Trophoblast cell (in vitro differentiated cells and primary cell): ENCODE measurements around the gene LY6G5C.

ENCODE experiments used
- DNase-seq, 2 donors: peaks; one replicate each; pipeline ENCODE4 v3.0.0-alpha.2; 2016
- H2AFZ ChIP-seq: 2 replicates; pipeline ENCODE4 v1.6.1; 2013; ENCODE audit warnings: low read length, moderate library complexity, mild to moderate bottlenecking; ENCODE audit not compliant: insufficient read depth, poor library complexity
- H2AK5ac ChIP-seq: 2 replicates; pipeline ENCODE4 v1.6.1; 2013; ENCODE audit warnings: mild to moderate bottlenecking, low read length
- H2BK120ac ChIP-seq: 2 replicates; pipeline ENCODE4 v1.6.1; 2013; ENCODE audit warnings: low read length, mild to moderate bottlenecking, moderate library complexity; ENCODE audit not compliant: insufficient read depth, poor library complexity
- H2BK12ac ChIP-seq: 2 replicates; pipeline ENCODE4 v1.6.1; 2013; ENCODE audit warnings: mild to moderate bottlenecking, low read length, moderate library complexity
- H2BK5ac ChIP-seq: 2 replicates; pipeline ENCODE4 v1.6.1; 2013; ENCODE audit warnings: low read length, low read depth, moderate library complexity, mild to moderate bottlenecking; ENCODE audit not compliant: poor library complexity
- H3K14ac ChIP-seq: 2 replicates; pipeline ENCODE4 v1.6.1; 2013; ENCODE audit warnings: mild to moderate bottlenecking, low read length
- H3K18ac ChIP-seq: 2 replicates; pipeline ENCODE4 v1.6.1; 2013; ENCODE audit warnings: mild to moderate bottlenecking, low read length
- H3K23ac ChIP-seq: 2 replicates; pipeline ENCODE4 v1.6.1; 2013; ENCODE audit warnings: low read length
- H3K27ac ChIP-seq: 2 replicates; pipeline ENCODE4 v1.5.1; 2013; ENCODE audit warnings: low read depth, mild to moderate bottlenecking, inconsistent platforms, low read length, moderate library complexity
- H3K27me3 ChIP-seq: 2 replicates; pipeline ENCODE4 v1.6.1; 2013; ENCODE audit warnings: inconsistent platforms, mild to moderate bottlenecking, low read length, moderate library complexity; ENCODE audit not compliant: insufficient read depth
- H3K36me3 ChIP-seq, 2 experiments: 1 replicate in 1 of 2; 2 replicates in 1 of 2; pipeline ENCODE4 v1.6.1; 2013; ENCODE audit warnings: low read length in 2 of 2, mild to moderate bottlenecking in 2 of 2, moderate library complexity in 1 of 2; ENCODE audit not compliant: insufficient read depth in 2 of 2, control insufficient read depth in 1 of 2
- H3K4ac ChIP-seq: 2 replicates; pipeline ENCODE4 v1.6.1; 2013; ENCODE audit warnings: low read depth, mild to moderate bottlenecking, low read length, moderate library complexity
- H3K4me1 ChIP-seq, 2 experiments: 1 replicate in 1 of 2; 2 replicates in 1 of 2; pipeline ENCODE4 v1.6.1; 2013; ENCODE audit warnings: low read length in 2 of 2, mild to moderate bottlenecking in 2 of 2, moderate library complexity in 1 of 2; ENCODE audit not compliant: insufficient read depth in 2 of 2, control insufficient read depth in 1 of 2
- H3K4me2 ChIP-seq: 2 replicates; pipeline ENCODE4 v1.6.1; 2013; ENCODE audit warnings: inconsistent platforms, mild to moderate bottlenecking, low read length, moderate library complexity
- H3K4me3 ChIP-seq: 2 replicates; pipeline ENCODE4 v1.5.1; 2013; ENCODE audit warnings: mild to moderate bottlenecking, low read depth, low read length, inconsistent platforms
- H3K79me1 ChIP-seq: one replicate; pipeline ENCODE4 v1.6.1; 2013; ENCODE audit warnings: low read length
- H3K79me2 ChIP-seq: 2 replicates; pipeline ENCODE4 v1.6.1; 2013; ENCODE audit warnings: low read length, mild to moderate bottlenecking; ENCODE audit not compliant: control insufficient read depth, insufficient read depth, poor library complexity
- H3K9ac ChIP-seq: 2 replicates; pipeline ENCODE4 v1.6.1; 2013; ENCODE audit warnings: mild to moderate bottlenecking, low read length
- H3K9me3 ChIP-seq: 2 replicates; pipeline ENCODE4 v1.6.1; 2013; ENCODE audit warnings: low read depth, mild to moderate bottlenecking, control low read depth, inconsistent platforms, low read length; ENCODE audit not compliant: insufficient read depth
- H4K12ac ChIP-seq: 2 replicates; pipeline ENCODE4 v1.6.1; 2013; ENCODE audit warnings: low read depth, mild to moderate bottlenecking, low read length, moderate library complexity
- H4K8ac ChIP-seq: 2 replicates; pipeline ENCODE4 v1.6.1; 2013; ENCODE audit warnings: low read depth, mild to moderate bottlenecking, low read length, moderate library complexity
- H4K91ac ChIP-seq: one replicate; pipeline ENCODE4 v1.6.1; 2013; ENCODE audit warnings: low read depth, mild to moderate bottlenecking, low read length, moderate library complexity
- WGBS: extraction: QIAGEN DNeasy Blood & Tissue Kit; methylation state at CpG from one replicate; pipeline ENCODE4 v1.1.7; 2013; ENCODE audit warnings: missing lambda C conversion rate; ENCODE audit not compliant: insufficient read length, insufficient coverage; ENCODE audit errors: extremely low coverage; 5-methylcytosine and 5-hydroxymethylcytosine counted together

LY6G5C gene

GRCh38 chr6:31654574-31655348 is 26.1 kb downstream of the LY6G5C start:
- Histone ChIP-seq H2AFZ (no peak overlapping the region), H2BK120ac (no peak overlapping the region), H4K91ac (no peak overlapping the region), H3K23ac (no peak overlapping the region), H3K9ac (no peak overlapping the region), H2AK5ac (no peak overlapping the region), H3K4me2 (no peak overlapping the region), H3K4me1 (peaks cover 15 to 24% of the 10 kb centered on the region in 2 experiments), H3K79me1 (peaks cover 17% of the 10 kb centered on the region), H3K36me3 (peaks cover 10 to 15% of the 10 kb centered on the region in 2 experiments), H3K14ac (no peak overlapping the region), H4K8ac (no peak overlapping the region), H3K27ac (no peak overlapping the region), H3K4me3 (no peak overlapping the region), H2BK5ac (no peak overlapping the region), H2BK12ac (no peak overlapping the region), H3K18ac (no peak overlapping the region), H4K12ac (no peak overlapping the region), H3K9me3 (no peaks in the 10 kb centered on the region), H3K4ac (no peak overlapping the region), H3K27me3 (no peaks in the 10 kb centered on the region), H3K79me2 (peaks cover 13% of the 10 kb centered on the region)
- no peak for DNase-seq
- WGBS = no CpG with 5 or more reads among the region's 8 CpGs

DNA sequence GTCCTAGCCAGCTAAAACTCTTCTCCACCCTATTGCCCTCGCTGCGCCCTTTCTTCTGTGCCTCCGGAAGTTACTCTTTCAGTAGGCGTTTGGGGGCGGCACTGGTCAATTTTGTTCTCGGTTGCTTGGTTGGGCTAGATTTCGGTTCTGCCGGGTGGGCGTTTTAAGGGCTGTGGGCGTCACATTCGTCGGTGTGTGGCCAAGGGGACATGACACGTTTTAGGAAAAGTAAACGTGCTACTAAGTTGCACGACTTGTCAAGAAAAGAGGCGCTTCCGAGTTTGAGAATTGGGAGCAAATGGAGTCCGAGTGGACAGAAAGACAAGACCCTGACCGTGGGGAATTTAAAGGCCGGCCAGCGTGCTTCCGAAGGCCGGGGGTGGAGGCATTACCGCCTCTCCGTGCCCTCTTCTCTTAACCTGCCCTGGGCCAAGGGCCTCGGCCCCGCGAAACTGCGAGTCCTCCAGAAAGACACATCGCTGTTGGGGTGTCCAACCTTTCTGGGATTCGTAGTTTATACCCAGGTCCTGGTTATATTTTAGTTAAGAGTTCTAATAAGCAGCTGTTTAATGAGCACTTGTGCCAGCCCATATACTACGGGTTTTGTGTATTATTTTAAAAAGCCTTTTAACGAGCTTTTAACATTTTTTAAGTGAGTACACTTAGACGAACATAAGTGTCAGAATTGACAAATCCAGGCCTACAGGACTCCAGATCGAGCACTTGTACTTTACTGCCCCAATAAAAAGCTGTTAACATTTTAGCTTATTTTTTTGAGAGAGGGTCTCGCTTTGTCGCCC is 27.7 kb downstream of the LY6G5C start:
- Histone ChIP-seq H3K9me3 (no peaks in the 10 kb centered on the region), H4K91ac (peak overlapping the region; percentile 92), H2BK12ac (no peak overlapping the region), H3K18ac (no peak overlapping the region), H3K4ac (peak overlapping the region; percentile 82), H3K4me2 (peak overlapping the region; percentile 69), H3K27ac (peak overlapping the region; percentile 93), H3K36me3 (peaks cover 17 to 29% of the 10 kb centered on the region in 2 experiments), H3K79me1 (peaks cover 17% of the 10 kb centered on the region), H4K12ac (peak overlapping the region; percentile 95), H2AFZ (peak overlapping the region; percentile 72), H3K9ac (peak overlapping the region; percentile 75), H2BK5ac (peak overlapping the region; percentile 92), H2BK120ac (peak overlapping the region; percentile 10), H2AK5ac (no peak overlapping the region), H3K4me3 (peak overlapping the region; percentile 90), H3K79me2 (peaks cover 7% of the 10 kb centered on the region), H3K14ac (peak overlapping the region; percentile 83), H3K23ac (no peak overlapping the region), H3K27me3 (no peaks in the 10 kb centered on the region), H4K8ac (peak overlapping the region; percentile 96), H3K4me1 (peaks cover 6 to 10% of the 10 kb centered on the region in 2 experiments)
- DNase-seq = peak in 1 of 2 donors; percentile 75
- no CpG with 5 or more reads among the region's 37 CpGs for WGBS

DNA sequence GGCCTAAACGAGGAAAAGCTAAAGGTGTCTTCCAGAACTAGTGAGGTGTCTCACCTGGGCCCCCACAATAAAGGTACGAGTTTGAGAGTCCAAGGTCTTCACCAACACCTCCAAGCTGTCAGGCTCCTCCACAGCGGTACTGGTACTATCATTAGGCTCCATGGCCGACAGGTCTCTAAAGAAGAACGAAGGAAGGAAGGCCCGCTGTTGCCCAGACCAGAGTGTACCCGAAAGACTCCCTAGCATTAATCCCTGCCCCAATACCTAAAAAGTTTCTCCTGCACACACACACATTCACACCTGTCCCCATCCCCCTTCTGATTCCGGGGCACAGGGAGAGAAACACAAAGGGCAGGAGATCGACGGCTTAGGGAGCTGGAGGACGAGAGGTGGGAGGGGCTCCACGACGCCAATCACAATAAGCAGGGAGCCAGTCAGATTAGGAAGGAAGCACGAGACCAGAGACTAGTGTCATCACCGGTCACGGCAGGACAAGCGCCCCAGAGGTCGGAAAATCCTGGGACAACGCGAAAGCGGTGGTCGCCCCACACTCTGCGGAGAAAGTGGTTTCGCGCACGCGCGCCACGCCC is 29.2 kb downstream of the LY6G5C start:
- H3K4me2 ChIP-seq = peak overlapping the region; percentile 69
- peaks cover 24 to 34% of the 10 kb centered on the region in 2 experiments for H3K36me3 ChIP-seq
- H2AK5ac ChIP-seq = peak overlapping the region; percentile 76
- H3K79me2 ChIP-seq = peaks cover 7% of the 10 kb centered on the region
- peak; percentile 74 to 82 for DNase-seq
- H2BK5ac ChIP-seq = peak overlapping the region; percentile 92
- H4K91ac ChIP-seq = peak overlapping the region; percentile 92
- peak overlapping the region; percentile 30 for H2AFZ ChIP-seq
- peaks cover 6 to 9% of the 10 kb centered on the region in 2 experiments for H3K4me1 ChIP-seq
- H2BK12ac ChIP-seq = no peak overlapping the region
- H3K4me3 ChIP-seq = peak overlapping the region; percentile 90
- no peak overlapping the region for H3K23ac ChIP-seq
- H3K27ac ChIP-seq = peak overlapping the region; percentile 93
- peak overlapping the region; percentile 88 for H4K12ac ChIP-seq
- H4K8ac ChIP-seq = peak overlapping the region; percentile 96
- peaks cover 17% of the 10 kb centered on the region for H3K79me1 ChIP-seq
- H2BK120ac ChIP-seq = peak overlapping the region; percentile 83
- peak overlapping the region; percentile 82 for H3K4ac ChIP-seq
- H3K9ac ChIP-seq = peak overlapping the region; percentile 86
- peak overlapping the region; percentile 87 for H3K18ac ChIP-seq
- no peaks in the 10 kb centered on the region for H3K27me3 ChIP-seq
- H3K14ac ChIP-seq = peak overlapping the region; percentile 95
- no CpG with 5 or more reads among the region's 29 CpGs for WGBS
- no peaks in the 10 kb centered on the region for H3K9me3 ChIP-seq

- Histone ChIP-seq H3K79me1 (no peaks in the 10 kb centered on the region), H4K8ac (no peak overlapping the region), H2AFZ (no peak overlapping the region), H3K4me1 (no peaks in the 10 kb centered on the region), H2BK5ac (no peak overlapping the region), H3K18ac (no peak overlapping the region), H3K9me3 (peaks cover 4% of the 10 kb centered on the region), H3K4me3 (no peak overlapping the region), H4K12ac (no peak overlapping the region), H3K79me2 (no peaks in the 10 kb centered on the region), H3K36me3 (peaks cover 70 to 83% of the 10 kb centered on the region in 2 experiments), H2AK5ac (no peak overlapping the region), H3K4ac (no peak overlapping the region), H3K27ac (no peak overlapping the region), H3K9ac (no peak overlapping the region), H3K4me2 (no peak overlapping the region), H2BK12ac (no peak overlapping the region), H3K23ac (no peak overlapping the region), H3K27me3 (no peaks in the 10 kb centered on the region), H2BK120ac (no peak overlapping the region), H4K91ac (no peak overlapping the region), H3K14ac (no peak overlapping the region)
- no CpG with 5 or more reads among the region's 9 CpGs for WGBS
- no peak for DNase-seq
These were observed 35.5 kb downstream of the LY6G5C start for GRCh38 chr6:31645325-31645724.
